Upper lobe of right lung (tissue), 1 donor: ENCODE data around the gene TAF4. TPM values are rescaled to one million over a fixed set of nuclear protein-coding genes. Genes with fewer than 3 reads are reported as not detected.

Source experiments
- ATAC-seq: fragments of 200-7000 bp; cut with Tn5 transposase; one replicate; pipeline ENCODE4 v1.9.1; 2020; ENCODE audit warnings: mild to moderate bottlenecking, moderate library complexity
- DNase-seq: peaks from one replicate; pipeline ENCODE4 v3.0.0-alpha.2; 2020
- H3K27ac ChIP-seq: fragments of 200-600 bp; one replicate; pipeline ENCODE4 v1.8.0; 2022
- H3K27me3 ChIP-seq: fragments of 200-600 bp; one replicate; pipeline ENCODE4 v1.8.0; 2022; ENCODE audit warnings: mild to moderate bottlenecking
- H3K36me3 ChIP-seq: fragments of 200-600 bp; one replicate; pipeline ENCODE4 v1.8.0; 2022
- H3K4me1 ChIP-seq: fragments of 200-600 bp; one replicate; pipeline ENCODE4 v1.8.0; 2022
- H3K4me3 ChIP-seq: fragments of 200-600 bp; one replicate; pipeline ENCODE4 v1.8.0; 2022; ENCODE audit warnings: mild to moderate bottlenecking
- H3K9me3 ChIP-seq: fragments of 200-600 bp; one replicate; pipeline ENCODE4 v1.8.0; 2022
- CTCF ChIP-seq: fragments of 200-600 bp; IDR thresholded peaks from one replicate; pipeline ENCODE4 v1.8.0; 2022; ENCODE audit warnings: antibody characterized with exemption
- intact Hi-C: fragments of 100-400 bp; cut with DNase I; formaldehyde crosslinking; loops from one replicate; pipeline ENCODE4 v1.11.0; 2022
- total RNA-seq: library from RNA; stranded (reverse); fragmentation: NEBNext Ultra II Directional; extraction: Animal tissue kit (Norgen Biotek cat#: 25700); gene quantifications from one replicate; pipeline ENCODE4 v1.2.1, GENCODE V29; 2021
- donor health status: DM: no; HTN: yes; CAD: no; lungs with severe emphysema.

The TAF4 gene
- total RNA-seq, 1 donor from 2014 or later = 19.6 TPM

GRCh38 chr20:61963885-61964674 is 101.6 kb downstream of the TAF4 start:
- DNase-seq = no peak
- TF ChIP-seq CTCF = no peak
- intact Hi-C loops = no loop called here
- H3K27ac ChIP-seq = no peak overlapping the region
- no peaks in the 10 kb centered on the region for H3K9me3 ChIP-seq
- no peaks in the 10 kb centered on the region for H3K36me3 ChIP-seq
- ATAC-seq = no peak
- H3K4me3 ChIP-seq = no peak overlapping the region
- H3K4me1 ChIP-seq = no peaks in the 10 kb centered on the region
- H3K27me3 ChIP-seq = peaks cover 27% of the 10 kb centered on the region

- H3K36me3 ChIP-seq = no peaks in the 10 kb centered on the region
- H3K27ac ChIP-seq = no peak overlapping the region
- no peak for ATAC-seq
- H3K4me3 ChIP-seq = no peak overlapping the region
- H3K27me3 ChIP-seq = peaks cover 27% of the 10 kb centered on the region
- intact Hi-C loops = no loop called here
- no peak for TF ChIP-seq CTCF
- H3K4me1 ChIP-seq = no peaks in the 10 kb centered on the region
- DNase-seq = peak; percentile 34
- no peaks in the 10 kb centered on the region for H3K9me3 ChIP-seq
Measured at GRCh38 chr20:61963149-61963548, 102.5 kb downstream of the TAF4 start.

GRCh38 chr20:61960836-61961235 is 104.8 kb downstream of the TAF4 start:
- no peak overlapping the region for H3K27ac ChIP-seq
- H3K4me3 ChIP-seq = no peak overlapping the region
- no peaks in the 10 kb centered on the region for H3K9me3 ChIP-seq
- ATAC-seq (no peak), DNase-seq (peak; percentile 25)
- no peaks in the 10 kb centered on the region for H3K4me1 ChIP-seq
- H3K27me3 ChIP-seq = peaks cover 16% of the 10 kb centered on the region
- no peak for TF ChIP-seq CTCF
- H3K36me3 ChIP-seq = no peaks in the 10 kb centered on the region
- intact Hi-C loops = no loop called here

GRCh38 chr20:61958773-61959700 is 106.6 kb downstream of the TAF4 start:
- H3K27me3 ChIP-seq = peaks cover 11% of the 10 kb centered on the region
- DNase-seq = peak; percentile 22
- no peaks in the 10 kb centered on the region for H3K4me1 ChIP-seq
- no peak overlapping the region for H3K4me3 ChIP-seq
- no peaks in the 10 kb centered on the region for H3K9me3 ChIP-seq
- no peak for ATAC-seq
- no peak overlapping the region for H3K27ac ChIP-seq
- H3K36me3 ChIP-seq = no peaks in the 10 kb centered on the region
- intact Hi-C loops = no loop called here
- no peak for TF ChIP-seq CTCF

- Histone ChIP-seq H3K27me3 (peaks cover 19% of the 10 kb centered on the region), H3K4me3 (no peak overlapping the region), H3K9me3 (no peaks in the 10 kb centered on the region), H3K27ac (no peak overlapping the region), H3K36me3 (no peaks in the 10 kb centered on the region), H3K4me1 (no peaks in the 10 kb centered on the region)
- no peak for TF ChIP-seq CTCF
- DNase-seq = peak; percentile 20
- no peak for ATAC-seq
- intact Hi-C loops = no loop called here
Measured at GRCh38 chr20:61957961-61958715, 107.5 kb downstream of the TAF4 start.
